Epithelial cell of umbilical artery (primary cell): ENCODE data around the gene HRK. TPM values are rescaled to one million over a fixed set of nuclear protein-coding genes. Genes with fewer than 3 reads are reported as not detected.

Source experiments
- total RNA-seq: library from RNA; depleted of rRNA; stranded (reverse); fragments of >200 nt; gene quantifications from 2 replicates; pipeline ENCODE4 v1.2.3, GENCODE V29; 2014

The HRK gene
- not detected in 2 replicates for total RNA-seq

GRCh38 chr12:116881325-116881876 is at the start of gene HRK:
Gene HRK, minus strand, starts transcription at chr12:116881441. Its CDS starts 134 bp downstream, at chr12:116881307.

GRCh38 chr12:116910645-116911451 is 29.6 kb upstream of the HRK start, which contains the start of gene FBXW8:
Gene FBXW8, plus strand, starts transcription at chr12:116910950. Its CDS starts 88 bp downstream, at chr12:116911038.

Other genes starting within 250 kb of the HRK start
- 25.7 and 29.9 TPM in 2 replicates for gene SPRING1, start 143.4 kb downstream of the HRK start, total RNA-seq
- 1.3 and 4.9 TPM in 2 replicates for gene RNFT2, start 143.1 kb downstream of the HRK start, total RNA-seq
- 8.4 and 15.0 TPM in 2 replicates for gene FBXW8, start 29.5 kb upstream of the HRK start, total RNA-seq
- 0.32 TPM in 1 of 2 replicates, not detected in the other for gene TESC, start 218.0 kb upstream of the HRK start, total RNA-seq